GM12891 (cell line): ENCODE measurements around the gene EPO.

Experiments
- POLR2A ChIP-seq: IDR thresholded peaks from 2 replicates; pipeline ENCODE4 v1.6.1; 2011; ENCODE audit warnings: low read depth, low read length, control low read depth
- POLR2AphosphoS5 ChIP-seq: IDR thresholded peaks from 2 replicates; pipeline ENCODE4 v1.6.1; 2011; ENCODE audit warnings: low read depth, low read length, control low read depth
- SPI1 ChIP-seq: IDR thresholded peaks from 2 replicates; pipeline ENCODE4 v1.6.1; 2011; ENCODE audit warnings: low read depth, low read length, control low read depth
- TAF1 ChIP-seq: IDR thresholded peaks from 2 replicates; pipeline ENCODE4 v1.6.1; 2011; ENCODE audit warnings: low read depth, low read length, control low read depth

DNA sequence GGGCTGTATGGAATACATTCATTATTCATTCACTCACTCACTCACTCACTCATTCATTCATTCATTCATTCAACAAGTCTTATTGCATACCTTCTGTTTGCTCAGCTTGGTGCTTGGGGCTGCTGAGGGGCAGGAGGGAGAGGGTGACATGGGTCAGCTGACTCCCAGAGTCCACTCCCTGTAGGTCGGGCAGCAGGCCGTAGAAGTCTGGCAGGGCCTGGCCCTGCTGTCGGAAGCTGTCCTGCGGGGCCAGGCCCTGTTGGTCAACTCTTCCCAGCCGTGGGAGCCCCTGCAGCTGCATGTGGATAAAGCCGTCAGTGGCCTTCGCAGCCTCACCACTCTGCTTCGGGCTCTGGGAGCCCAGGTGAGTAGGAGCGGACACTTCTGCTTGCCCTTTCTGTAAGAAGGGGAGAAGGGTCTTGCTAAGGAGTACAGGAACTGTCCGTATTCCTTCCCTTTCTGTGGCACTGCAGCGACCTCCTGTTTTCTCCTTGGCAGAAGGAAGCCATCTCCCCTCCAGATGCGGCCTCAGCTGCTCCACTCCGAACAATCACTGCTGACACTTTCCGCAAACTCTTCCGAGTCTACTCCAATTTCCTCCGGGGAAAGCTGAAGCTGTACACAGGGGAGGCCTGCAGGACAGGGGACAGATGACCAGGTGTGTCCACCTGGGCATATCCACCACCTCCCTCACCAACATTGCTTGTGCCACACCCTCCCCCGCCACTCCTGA, 2.4 kb downstream of the EPO start:
- TF ChIP-seq POLR2A (no peak), POLR2AphosphoS5 (no peak), TAF1 (no peak), SPI1 (no peak)
